IMR-90 (cell line): ENCODE measurements around the gene DIP2C. TPM values are rescaled to one million over a fixed set of nuclear protein-coding genes. Genes with fewer than 3 reads are reported as not detected.

Source experiments
- ATAC-seq: fragments of 200-7000 bp; cut with Tn5 transposase; 2 replicates; pipeline ENCODE4 v1.9.1; 2020; ENCODE audit warnings: low read depth, mild to moderate bottlenecking, moderate library complexity
- BruUV-seq: library from RNA; stranded (reverse); fragments of 400-500 nt; replicated peaks from 2 replicates; lab custom pipeline; 2021; lab: Mats Ljungman, UMichigan
- CTCF ChIA-PET: fragments of 300-600 bp; formaldehyde crosslinking; extraction: SDS; loops from one replicate; lab custom pipeline; 2021; ENCODE audit warnings: antibody characterized with exemption; lab: Yijun Ruan, JAX
- POLR2A ChIA-PET: fragments of 300-600 bp; sonication (Branson Sonifier 250); formaldehyde crosslinking; loops from one replicate; lab custom pipeline; 2022; ENCODE audit warnings: antibody characterized with exemption; ENCODE audit not compliant: unreplicated experiment; lab: Charles Lee
- DNase-seq: peaks from one replicate; pipeline ENCODE4 v3.0.0; 2013
- H2AFZ ChIP-seq: replicated peaks from 2 replicates; pipeline ENCODE3; 2013; ENCODE audit warnings: low read length, mild to moderate bottlenecking; ENCODE audit not compliant: poor library complexity
- H2AK5ac ChIP-seq: 2 replicates; pipeline ENCODE4 v1.6.1; 2013; ENCODE audit warnings: low read depth, low read length, inconsistent platforms
- H2AK9ac ChIP-seq: replicated peaks from 2 replicates; pipeline ENCODE3; 2013; ENCODE audit warnings: mild to moderate bottlenecking, low read depth, low read length, moderate library complexity; ENCODE audit not compliant: poor library complexity
- H2BK120ac ChIP-seq: 2 replicates; pipeline ENCODE4 v1.6.1; 2013; ENCODE audit warnings: low read depth, low read length, inconsistent platforms
- H2BK15ac ChIP-seq: 3 replicates; pipeline ENCODE4 v1.6.1; 2013; ENCODE audit warnings: low read depth, low read length, inconsistent platforms
- H2BK20ac ChIP-seq: 2 replicates; pipeline ENCODE4 v1.6.1; 2013; ENCODE audit warnings: low read depth, mild to moderate bottlenecking, inconsistent platforms, low read length, moderate library complexity
- H2BK5ac ChIP-seq: 2 replicates; pipeline ENCODE4 v1.6.1; 2013; ENCODE audit warnings: mild to moderate bottlenecking, low read depth, low read length, inconsistent platforms; ENCODE audit not compliant: poor library complexity, severe bottlenecking
- H3K14ac ChIP-seq: replicated peaks from 2 replicates; pipeline ENCODE4 v1.6.1; 2013; ENCODE audit warnings: low read depth, low read length, inconsistent platforms
- H3K18ac ChIP-seq: 2 replicates; pipeline ENCODE4 v1.6.1; 2013; ENCODE audit warnings: low read depth, low read length, control low read depth
- H3K23ac ChIP-seq: 2 replicates; pipeline ENCODE4 v1.6.1; 2013; ENCODE audit warnings: low read depth, low read length, inconsistent platforms
- H3K27ac ChIP-seq: 2 replicates; pipeline ENCODE4 v1.5.1; 2013; ENCODE audit warnings: mild to moderate bottlenecking, control low read depth, low read length; ENCODE audit not compliant: insufficient read depth
- H3K27me3 ChIP-seq: 2 replicates; pipeline ENCODE4 v1.6.1; 2013; ENCODE audit warnings: low read length; ENCODE audit not compliant: control insufficient read depth, insufficient read depth
- H3K36me3 ChIP-seq: 2 replicates; pipeline ENCODE4 v1.6.1; 2013; ENCODE audit warnings: low read length, mixed read lengths; ENCODE audit not compliant: control insufficient read depth, insufficient read depth
- H3K4ac ChIP-seq: 2 replicates; pipeline ENCODE4 v1.6.1; 2013; ENCODE audit warnings: low read depth, low read length, inconsistent platforms
- H3K4me1 ChIP-seq: 2 replicates; pipeline ENCODE4 v1.6.1; 2013; ENCODE audit warnings: low read length, mixed read lengths; ENCODE audit not compliant: control insufficient read depth, insufficient read depth
- H3K4me2 ChIP-seq: 2 replicates; pipeline ENCODE4 v1.6.1; 2013; ENCODE audit warnings: low read depth, mild to moderate bottlenecking, control low read depth, low read length, moderate library complexity
- H3K4me3 ChIP-seq: 2 replicates; pipeline ENCODE4 v1.5.1; 2013; ENCODE audit warnings: low read depth, mild to moderate bottlenecking, control low read depth, low read length, moderate library complexity; ENCODE audit not compliant: insufficient read depth
- H3K56ac ChIP-seq: 2 replicates; pipeline ENCODE4 v1.6.1; 2013; ENCODE audit warnings: low read length, inconsistent platforms; ENCODE audit not compliant: insufficient read depth; ENCODE audit errors: extremely low read depth
- H3K79me1 ChIP-seq, 2 experiments: 2 replicates each; pipeline ENCODE4 v1.6.1; 2013; ENCODE audit warnings: low read length in 2 of 2, inconsistent platforms in 1 of 2, low read depth in 1 of 2
- H3K9ac ChIP-seq: 2 replicates; pipeline ENCODE4 v1.6.1; 2013; ENCODE audit warnings: low read depth, low read length, control low read depth
- H3K9me1 ChIP-seq: 2 replicates; pipeline ENCODE4 v1.6.1; 2013; ENCODE audit warnings: low read length, inconsistent platforms; ENCODE audit not compliant: insufficient read depth
- H3K9me3 ChIP-seq: 2 replicates; pipeline ENCODE4 v1.6.1; 2013; ENCODE audit warnings: low read length; ENCODE audit not compliant: control insufficient read depth, insufficient read depth
- H4K20me1 ChIP-seq: 2 replicates; pipeline ENCODE4 v1.6.1; 2013; ENCODE audit warnings: low read length, inconsistent platforms; ENCODE audit not compliant: insufficient read depth
- H4K5ac ChIP-seq: 2 replicates; pipeline ENCODE4 v1.6.1; 2013; ENCODE audit warnings: mild to moderate bottlenecking, low read depth, low read length, control low read depth
- H4K8ac ChIP-seq, 2 experiments: 2 replicates each; pipeline ENCODE4 v1.6.1; 2013; ENCODE audit warnings: low read depth in 2 of 2, low read length in 2 of 2, control low read depth in 1 of 2, inconsistent platforms in 1 of 2
- H4K91ac ChIP-seq: 2 replicates; pipeline ENCODE4 v1.6.1; 2013; ENCODE audit warnings: low read depth, low read length, inconsistent platforms; ENCODE audit not compliant: insufficient read depth
- CHD1 ChIP-seq: IDR thresholded peaks from 2 replicates; pipeline ENCODE4 v1.6.1; 2012; ENCODE audit warnings: low read depth, low read length, improper control_type of control experiment
- ELK1 ChIP-seq: fragments of 150-350 bp; IDR thresholded peaks from 2 replicates; pipeline ENCODE4 v1.6.1; 2016; ENCODE audit warnings: low read depth, mild to moderate bottlenecking, low read length, moderate library complexity, borderline replicate concordance
- FOS ChIP-seq: fragments of 150-350 bp; IDR thresholded peaks from 2 replicates; pipeline ENCODE4 v1.6.1; 2016; ENCODE audit warnings: low read depth, low read length
- MAFK ChIP-seq: IDR thresholded peaks from 2 replicates; pipeline ENCODE4 v1.6.1; 2012; ENCODE audit warnings: low read depth, low read length, improper control_type of control experiment
- RAD21 ChIP-seq: IDR thresholded peaks from 2 replicates; pipeline ENCODE4 v1.6.1; 2012; ENCODE audit warnings: low read length, improper control_type of control experiment
- RCOR1 ChIP-seq: IDR thresholded peaks from 2 replicates; pipeline ENCODE4 v1.6.1; 2012; ENCODE audit warnings: mild to moderate bottlenecking, low read length, improper control_type of control experiment; ENCODE audit not compliant: insufficient replicate concordance
- RFX5 ChIP-seq: IDR thresholded peaks from 2 replicates; pipeline ENCODE4 v1.8.0; 2012; ENCODE audit warnings: low read depth, mild to moderate bottlenecking, low read length, moderate library complexity
- USF2 ChIP-seq: fragments of 150-350 bp; IDR thresholded peaks from 2 replicates; pipeline ENCODE4 v1.6.1; 2017; ENCODE audit warnings: mild to moderate bottlenecking, antibody characterized with exemption, low read length, low read depth
- WGBS, 2 experiments: methylation state at CpG; one replicate each; pipeline versions ENCODE4 v1.1.5 to v1.1.7; 2013; ENCODE audit warnings: missing lambda C conversion rate in 2 of 2; ENCODE audit not compliant: insufficient read length in 1 of 2; ENCODE audit errors: extremely low coverage in 2 of 2; 5-methylcytosine and 5-hydroxymethylcytosine counted together
- dilution Hi-C: fragments of 300-500 bp; cut with HindIII; formaldehyde crosslinking; loops from one replicate; pipeline ENCODE4 v1.14.3; 2018; ENCODE audit warnings: low sequenced_read_pairs; ENCODE audit not compliant: unreplicated experiment
- in situ Hi-C: fragments of 300-500 bp; cut with MboI; formaldehyde crosslinking; loops from 3 replicates; pipeline ENCODE4 v1.14.3; 2019; ENCODE audit warnings: low sequenced_read_pairs, inconsistent platforms, mixed read lengths
- intact Hi-C: fragments of 100-400 bp; cut with micrococcal nuclease; formaldehyde crosslinking; loops from 2 replicates; pipeline ENCODE4 v1.10.0; 2022
- polyA plus RNA-seq, 3 experiments: library from polyadenylated mRNA; depleted of rRNA; stranded (reverse); fragments of >200 nt; gene quantifications; 2 replicates each; pipeline ENCODE4 v1.2.3, GENCODE V29; 2012; ENCODE audit warnings: low replicate concordance in 1 of 3
- total RNA-seq: library from RNA; depleted of rRNA; stranded (reverse); fragments of >200 nt; gene quantifications from 2 replicates; pipeline ENCODE4 v1.2.3, GENCODE V29; 2012

DIP2C gene
- total and polyA plus RNA-seq, 2 of the 4 experiments (the other 2 are of a cell fraction), result 8.6 to 17.3 TPM

- POLR2A ChIA-PET, result no interaction called here
- H3K14ac ChIP-seq, result no peak overlapping the region
- no peak overlapping the region for H3K23ac ChIP-seq
- H2BK5ac ChIP-seq, result no peak overlapping the region
- H3K4me2 ChIP-seq, result no peak overlapping the region
- CTCF ChIA-PET, result no interaction called here
- peaks cover 54 to 93% of the 10 kb centered on the region in 2 experiments for H3K79me1 ChIP-seq
- no peak overlapping the region for H2AK5ac ChIP-seq
- H3K9me3 ChIP-seq, result peaks cover 10% of the 10 kb centered on the region
- H2AK9ac ChIP-seq, result no peak overlapping the region
- dilution Hi-C loops (no loop called here), in situ Hi-C loops (no loop called here), intact Hi-C loops (no loop called here)
- no peak overlapping the region for H2BK120ac ChIP-seq
- H3K56ac ChIP-seq, result no peak overlapping the region
- no peak overlapping the region for H4K5ac ChIP-seq
- H3K9ac ChIP-seq, result no peak overlapping the region
- peaks cover 5% of the 10 kb centered on the region for H3K4me1 ChIP-seq
- H3K27me3 ChIP-seq, result no peaks in the 10 kb centered on the region
- H3K4ac ChIP-seq, result no peak overlapping the region
- TF ChIP-seq CHD1 (no peak), RAD21 (no peak), RFX5 (no peak), MAFK (no peak), USF2 (no peak), ELK1 (no peak), RCOR1 (no peak), FOS (no peak)
- peaks cover 93% of the 10 kb centered on the region for H4K20me1 ChIP-seq
- no TSS peak for BruUV-seq
- H3K9me1 ChIP-seq, result peaks cover 18% of the 10 kb centered on the region
- H2BK20ac ChIP-seq, result no peak overlapping the region
- no peak for ATAC-seq
- H4K91ac ChIP-seq, result no peak overlapping the region
- no peak overlapping the region for H3K18ac ChIP-seq
- no peak for DNase-seq
- H4K8ac ChIP-seq, result no peak overlapping the region
- H3K36me3 ChIP-seq, result no peaks in the 10 kb centered on the region
- H3K27ac ChIP-seq, result no peak overlapping the region
- no peak overlapping the region for H2AFZ ChIP-seq
- H3K4me3 ChIP-seq, result no peak overlapping the region
- WGBS, 2 experiments, result 96% methylated on average over 4 of the region's 13 CpGs; no CpG with 5 or more reads in 1 of the 2 experiments
- no peak overlapping the region for H2BK15ac ChIP-seq
These were observed 123.8 kb downstream of the DIP2C start for GRCh38 chr10:565676-566075.
